SU-DHL-6 (cell line): ENCODE results near the gene XYLT1.

Experiments
- CTCF ChIP-seq: fragments of 200-600 bp; sonication (generic); IDR thresholded peaks from one replicate; pipeline ENCODE4 v1.5.1; 2017; ENCODE audit warnings: antibody characterized with exemption, mild to moderate bottlenecking, low read length, moderate library complexity; ENCODE audit not compliant: insufficient read depth, poor library complexity, severe bottlenecking
- EZH2phosphoT487 ChIP-seq: fragments of 200-600 bp; sonication (generic), shearing (Covaris generic); conservative IDR thresholded peaks from 2 replicates; pipeline ENCODE4 v1.6.1; 2018; ENCODE audit warnings: mild to moderate bottlenecking, antibody characterized with exemption, low read length, moderate library complexity, mixed read lengths

GRCh38 chr16:17411263-17411662, 59.5 kb downstream of the XYLT1 start:
- TF ChIP-seq CTCF (no peak), EZH2phosphoT487 (no peak)
